NOMO-1 treated with dmso at 0.1 percent for 144 hours (cell line): ENCODE measurements around the gene ZSCAN2.
A peak's percentile ranks its signal among the peaks of the same experiment; 100 is the strongest.

Source experiments
- DNase-seq: peaks from one replicate; lab custom pipeline; 2025; ENCODE audit not compliant: unreplicated experiment; lab: John Stamatoyannopoulos, UW

Gene ZSCAN2

GRCh38 chr15:84598250-84598649, 2.6 kb upstream of the ZSCAN2 start:
- DNase-seq = peak; percentile 85

DNA sequence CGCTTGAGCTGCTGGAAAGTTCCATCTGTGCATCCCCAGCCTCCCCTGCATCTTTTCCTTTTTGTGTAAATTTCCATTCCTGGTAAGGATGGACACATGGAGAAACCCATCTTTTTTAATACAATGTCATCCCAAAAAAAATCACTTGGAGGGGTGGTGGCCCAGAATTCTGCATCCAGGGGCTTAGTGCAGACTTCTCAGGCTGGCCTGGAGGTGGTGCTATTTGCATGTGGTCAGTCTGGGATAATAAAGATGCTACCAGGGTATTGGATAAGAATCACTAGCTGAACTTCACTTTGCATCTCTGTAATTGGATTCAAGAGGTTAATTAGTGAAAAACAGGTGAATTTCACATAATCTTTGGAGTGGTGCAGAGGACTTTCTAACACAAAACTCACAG, 1.8 kb upstream of the ZSCAN2 start:
- DNase-seq = peak; percentile 36

- DNase-seq = no peak
These were observed 903 bp upstream of the ZSCAN2 start for GRCh38 chr15:84599906-84600305.

GRCh38 chr15:84600331-84600686, 500 bp upstream of the ZSCAN2 start:
- peak; percentile 67 for DNase-seq

DNA sequence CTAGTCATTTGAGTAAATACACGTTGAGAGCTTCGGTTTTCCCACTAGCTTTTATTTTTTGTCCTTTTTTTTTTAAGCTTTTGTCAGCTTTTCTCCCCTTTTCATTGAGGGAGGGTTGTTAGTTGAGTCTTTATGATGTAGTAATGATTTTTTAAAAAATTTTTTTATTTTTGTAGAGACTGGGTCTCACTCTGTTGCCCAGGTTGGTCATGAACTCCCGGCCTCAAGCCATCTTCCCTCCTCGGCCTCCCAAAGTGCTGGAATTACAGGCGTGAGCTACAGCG, 688 bp downstream of the ZSCAN2 start:
- DNase-seq = no peak

GRCh38 chr15:84603630-84604379, 3.0 kb downstream of the ZSCAN2 start:
- DNase-seq = no peak

- DNase-seq = no peak
These were observed 4.2 kb downstream of the ZSCAN2 start for GRCh38 chr15:84604826-84605553.

GRCh38 chr15:84605554-84605882, 4.7 kb downstream of the ZSCAN2 start:
- DNase-seq = no peak

DNA sequence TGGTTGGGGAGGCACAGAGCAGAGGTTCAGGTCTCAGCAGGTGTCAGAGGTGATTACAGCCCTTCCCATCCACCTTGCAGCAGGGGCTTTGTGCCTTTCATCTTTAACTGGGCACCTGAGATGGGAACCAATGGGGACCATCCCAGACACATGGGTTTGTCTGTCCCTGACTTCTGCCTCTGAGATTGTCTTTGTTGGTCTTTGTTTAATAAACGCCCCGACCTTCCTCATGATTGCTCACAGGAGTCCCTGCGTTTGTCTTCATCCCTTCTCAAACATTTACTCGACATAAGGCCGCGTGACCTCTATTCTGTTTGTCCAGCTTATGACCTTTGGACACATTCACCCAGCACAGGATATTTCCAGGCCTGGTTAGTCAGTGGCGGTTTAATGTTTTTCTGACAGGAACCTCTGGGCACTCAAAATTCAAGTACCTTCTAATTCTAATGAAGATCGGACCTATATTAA, 5.9 kb downstream of the ZSCAN2 start:
- DNase-seq = no peak

DNA sequence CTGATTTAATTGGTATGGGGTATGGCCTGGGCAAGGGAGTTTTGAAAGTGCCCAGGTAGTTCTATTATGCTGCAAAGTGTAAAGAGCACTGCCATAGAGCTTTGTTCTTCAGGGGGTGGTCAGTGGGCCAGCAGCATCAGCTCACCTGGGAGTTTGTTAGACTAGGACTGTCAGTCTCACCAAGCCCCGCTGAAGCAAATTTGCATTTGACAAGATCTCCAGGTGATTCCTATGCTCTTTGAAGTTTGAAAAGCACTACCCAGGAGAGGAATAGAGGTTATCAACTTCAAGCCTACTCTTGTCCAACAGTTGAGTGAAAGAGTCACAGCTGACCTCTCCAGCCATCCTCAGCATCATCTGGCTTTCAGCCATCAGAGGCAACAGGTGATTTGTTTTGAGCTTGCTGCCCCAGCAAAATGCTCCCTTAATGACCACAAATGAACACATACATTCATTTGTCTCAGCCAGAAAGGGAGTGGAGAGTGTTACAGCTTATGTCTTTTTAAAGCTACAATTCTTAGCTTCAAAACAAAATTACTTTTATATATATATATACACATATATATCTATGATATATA, 8.0 kb downstream of the ZSCAN2 start:
- no peak for DNase-seq

DNA sequence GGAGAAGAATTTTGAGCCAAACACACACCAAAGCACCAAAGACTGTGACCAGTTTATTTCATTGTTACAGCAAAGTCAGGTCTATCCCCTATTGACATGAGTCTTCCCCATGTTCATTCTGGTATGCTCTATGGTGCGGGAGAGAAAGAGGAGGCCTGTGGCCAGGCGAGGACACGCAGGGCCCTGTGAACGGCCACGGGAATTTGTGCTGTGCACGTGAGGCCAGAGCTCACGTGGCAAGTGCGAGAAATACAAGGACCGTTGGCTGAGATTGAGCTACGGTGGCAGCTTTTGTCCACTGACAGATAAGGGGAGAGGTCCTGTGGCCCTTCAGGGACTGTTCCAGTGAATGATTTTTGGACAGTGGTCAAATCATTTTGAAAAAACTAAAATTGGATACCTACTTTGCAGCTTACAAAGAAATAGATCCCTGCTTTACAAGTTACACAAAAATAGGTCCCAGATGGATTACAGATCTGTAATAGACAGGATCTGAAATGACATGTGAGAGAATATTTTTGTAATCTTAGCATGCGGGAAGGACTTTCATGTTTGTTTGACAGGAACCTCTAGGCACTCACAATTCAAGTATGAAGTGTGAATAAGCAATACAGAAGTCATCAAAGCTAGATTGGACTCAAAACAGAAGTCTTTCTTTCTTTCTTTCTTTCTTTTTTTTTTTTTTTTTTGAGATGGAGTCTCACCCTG, 9.2 kb downstream of the ZSCAN2 start:
- no peak for DNase-seq

GRCh38 chr15:84611631-84612030, 10.8 kb downstream of the ZSCAN2 start:
- DNase-seq = no peak

GRCh38 chr15:84616235-84616634, 15.4 kb downstream of the ZSCAN2 start:
- peak; percentile 37 for DNase-seq

GRCh38 chr15:84620626-84621025, 19.8 kb downstream of the ZSCAN2 start:
- DNase-seq = no peak

- no peak for DNase-seq
These were observed 20.7 kb downstream of the ZSCAN2 start for GRCh38 chr15:84621358-84621979.

DNA sequence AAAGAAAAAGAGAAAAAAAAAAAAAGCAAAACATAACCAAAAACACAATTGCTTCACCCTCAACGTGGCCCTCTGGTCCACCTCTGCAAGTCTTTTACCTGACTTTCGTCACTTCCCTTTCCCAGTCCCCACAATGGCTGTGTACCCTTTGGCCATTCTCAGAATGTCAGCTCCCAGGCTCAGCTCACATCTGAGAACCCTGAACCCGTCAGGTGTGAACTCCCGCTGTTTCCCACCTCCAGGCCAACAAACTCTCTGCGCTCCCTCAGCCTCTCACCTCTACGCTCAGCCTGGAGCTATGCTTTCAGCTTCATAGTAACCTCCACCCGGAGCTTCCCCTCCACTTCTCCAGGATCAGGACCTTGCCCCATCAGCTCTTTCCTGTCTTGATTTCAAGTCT, 23.6 kb downstream of the ZSCAN2 start:
- no peak for DNase-seq

DNA sequence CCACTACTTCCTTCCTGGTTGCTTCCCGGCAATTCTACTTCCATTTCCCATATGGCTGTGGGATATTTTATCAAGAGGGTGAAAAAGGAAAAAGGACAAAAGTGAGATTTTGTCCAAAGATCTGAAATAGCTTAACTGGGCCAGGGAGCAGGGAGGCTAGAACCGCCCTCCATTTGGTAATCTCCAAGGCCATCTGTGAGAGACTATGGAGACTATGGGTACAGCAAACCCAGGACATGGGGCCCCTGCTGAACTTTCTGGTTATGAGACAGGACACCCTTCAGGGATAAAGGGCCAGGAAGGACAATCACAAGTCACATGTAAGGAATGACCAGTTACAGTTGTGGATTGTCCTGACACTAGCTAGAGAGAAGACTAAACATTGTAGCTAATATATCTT, 24.3 kb downstream of the ZSCAN2 start:
- no peak for DNase-seq

DNA sequence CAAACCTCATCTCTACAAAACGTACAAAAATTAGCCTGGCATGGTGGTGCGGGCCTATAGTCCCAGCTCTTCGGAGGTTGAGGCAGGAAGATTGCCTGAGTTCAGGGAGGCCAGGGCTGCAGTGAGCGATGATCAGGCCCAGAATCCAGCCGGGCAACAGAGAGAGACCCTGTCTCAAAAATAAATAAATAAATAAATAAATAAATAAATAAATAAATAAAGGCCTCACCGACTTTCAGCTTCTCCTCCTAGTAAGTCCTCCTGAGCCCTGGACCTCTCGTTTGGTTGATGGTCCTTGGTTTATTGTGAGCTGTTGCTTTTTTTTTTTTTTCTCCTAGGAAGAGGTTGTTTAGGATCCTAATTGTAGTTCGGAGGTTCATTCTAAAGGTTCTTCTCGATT, 28.2 kb downstream of the ZSCAN2 start:
- DNase-seq = no peak

- DNase-seq = no peak
These were observed 31.0 kb downstream of the ZSCAN2 start for GRCh38 chr15:84631706-84632272.

DNA sequence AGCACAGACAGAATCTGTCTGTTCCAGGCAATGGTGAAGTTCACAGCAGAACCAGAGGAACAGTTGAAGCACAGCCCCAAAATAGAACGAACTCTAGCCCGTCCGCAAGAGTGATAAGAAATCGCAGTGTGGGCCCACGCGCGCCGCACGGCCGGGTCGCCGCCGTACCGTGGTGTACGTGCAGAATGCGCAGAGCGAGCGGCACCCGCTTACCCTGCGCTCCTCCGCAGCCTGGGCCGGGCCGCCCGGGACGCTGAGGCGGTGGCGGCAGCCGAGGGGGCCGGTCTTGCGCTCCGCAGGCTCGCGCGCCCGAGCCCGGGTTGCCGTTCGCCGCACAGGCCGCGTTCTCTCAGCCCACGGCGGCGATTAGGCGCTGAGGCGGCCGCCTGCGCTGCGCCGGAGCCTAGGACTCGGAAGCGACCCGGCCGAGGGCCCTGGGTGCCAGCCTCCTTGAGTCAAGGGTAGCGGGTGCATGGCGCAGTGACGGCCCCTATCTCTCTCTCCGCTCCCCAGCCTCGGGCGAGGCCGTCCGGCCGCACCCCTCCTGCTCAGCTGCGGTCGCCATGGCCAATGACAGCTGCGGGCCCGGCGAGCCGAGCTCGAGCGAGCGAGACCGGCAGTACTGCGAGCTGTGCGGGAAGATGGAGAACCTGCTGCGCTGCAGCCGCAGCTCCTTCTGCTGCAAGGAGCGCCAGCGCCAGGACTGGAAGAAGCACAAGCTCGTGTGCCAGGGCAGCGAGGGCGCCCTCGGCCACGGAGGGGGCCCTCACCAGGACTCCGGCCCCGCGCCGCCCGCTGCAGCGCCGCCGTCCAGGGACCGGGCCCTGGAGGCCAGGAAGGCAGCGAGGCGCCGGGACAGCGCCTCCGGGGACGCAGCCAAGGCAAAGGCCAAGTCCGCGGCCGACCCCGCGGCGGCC, 32.8 kb downstream of the ZSCAN2 start:
- DNase-seq = peak; percentile 30
